Femur (tissue), 1 donor: ENCODE measurements around the gene LIMA1.
A peak's percentile ranks its signal among the peaks of the same experiment; 100 is the strongest.
"Not testable (repeated sequence)": the region's sequence is repeated elsewhere in the genome, so short reads cannot be mapped to it uniquely, and the experiment has no call there.

Experiments used
- DNase-seq: peaks from one replicate; pipeline ENCODE4 v3.0.0-alpha.2; 2017

LIMA1 gene

GRCh38 chr12:50184261-50184660 lies 99.1 kb downstream of the LIMA1 start:
- DNase-seq: no peak

GRCh38 chr12:50182461-50182860 lies 100.9 kb downstream of the LIMA1 start:
- DNase-seq: no peak

- DNase-seq: no peak
Measured at GRCh38 chr12:50181691-50182090, 101.6 kb downstream of the LIMA1 start.

- DNase-seq: no peak
Measured at GRCh38 chr12:50175716-50176026, 107.6 kb downstream of the LIMA1 start.

DNA sequence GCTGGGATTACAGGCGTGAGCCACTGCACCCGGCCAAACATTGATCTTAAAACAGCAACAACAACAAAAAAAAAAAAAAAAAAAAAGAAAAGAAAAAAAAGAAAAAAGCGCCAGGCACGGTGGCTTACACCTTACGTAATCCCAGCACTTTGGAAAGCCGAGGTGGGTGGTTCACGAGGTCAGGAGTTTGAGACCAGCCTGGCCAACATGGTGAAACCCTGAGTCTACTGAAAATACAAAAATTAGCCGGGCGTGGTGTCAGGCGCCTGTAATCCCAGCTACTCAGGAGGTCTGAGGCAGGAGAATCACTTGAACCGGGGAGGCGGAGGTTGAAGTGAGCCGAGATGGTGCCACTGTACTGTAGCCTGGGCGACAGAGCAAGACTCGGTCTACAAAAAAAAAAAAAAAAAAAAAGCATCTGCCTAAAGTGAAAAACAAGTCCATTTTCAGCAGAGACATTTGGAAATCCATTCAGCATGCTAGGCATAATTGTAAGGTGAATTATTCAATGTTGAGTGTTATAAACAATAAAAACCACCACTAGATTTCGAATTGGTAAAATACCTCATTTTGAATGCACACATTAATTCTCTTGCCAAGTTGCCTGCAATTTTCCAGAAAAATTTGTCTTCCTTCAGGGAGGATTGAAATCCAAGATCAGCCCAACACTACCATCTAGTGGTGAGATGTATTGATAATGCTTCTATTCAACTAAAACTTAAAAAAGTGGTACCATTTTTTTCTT lies 108.2 kb downstream of the LIMA1 start:
- no peak for DNase-seq

DNA sequence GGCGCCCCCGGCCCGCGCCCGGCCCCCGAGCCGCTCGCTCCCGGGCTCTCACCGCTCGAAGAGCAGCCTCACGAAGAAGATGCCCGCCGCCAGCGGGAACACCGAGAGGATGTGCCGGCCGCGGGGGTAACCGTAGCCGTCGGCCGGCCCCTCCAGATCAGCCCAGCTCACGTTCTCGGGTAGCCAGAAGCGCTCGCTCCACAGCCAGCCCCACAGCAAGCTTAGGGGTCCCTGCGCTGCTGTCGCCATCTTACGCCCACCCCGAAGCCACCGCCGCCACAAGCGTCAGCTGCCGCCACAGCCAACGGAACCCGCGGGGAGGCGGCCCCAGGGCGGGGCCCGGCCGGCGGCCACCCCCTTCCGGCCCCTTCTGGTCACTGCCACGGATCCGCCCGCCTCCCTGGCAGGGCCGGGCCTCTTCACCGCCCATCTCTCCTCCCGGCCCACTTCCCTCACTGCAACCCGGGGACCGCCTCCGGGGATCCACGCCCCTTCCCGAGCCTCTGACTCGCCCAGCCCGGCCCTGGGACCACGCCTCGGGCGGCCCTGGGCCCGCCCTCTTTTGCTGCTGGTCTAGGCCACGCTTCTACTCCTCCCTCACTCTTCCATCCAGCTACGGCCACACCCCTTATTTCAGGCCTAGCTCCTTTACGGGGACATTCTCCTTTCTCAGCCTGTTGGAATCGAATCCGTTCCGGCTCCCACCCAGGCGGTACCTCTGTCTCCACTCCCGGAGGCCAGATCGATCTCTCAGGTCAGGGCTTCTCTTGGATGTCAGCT lies 116.1 kb downstream of the LIMA1 start, which contains the start of gene CERS5:
TSS of gene CERS5 (minus strand) at position 321 of the 780 bp plus-strand sequence. CDS start at position 249, 72 bp downstream.
- peak; percentile 100 for DNase-seq

GRCh38 chr12:50166799-50167048 lies 116.6 kb downstream of the LIMA1 start:
- peak; percentile 69 for DNase-seq

DNA sequence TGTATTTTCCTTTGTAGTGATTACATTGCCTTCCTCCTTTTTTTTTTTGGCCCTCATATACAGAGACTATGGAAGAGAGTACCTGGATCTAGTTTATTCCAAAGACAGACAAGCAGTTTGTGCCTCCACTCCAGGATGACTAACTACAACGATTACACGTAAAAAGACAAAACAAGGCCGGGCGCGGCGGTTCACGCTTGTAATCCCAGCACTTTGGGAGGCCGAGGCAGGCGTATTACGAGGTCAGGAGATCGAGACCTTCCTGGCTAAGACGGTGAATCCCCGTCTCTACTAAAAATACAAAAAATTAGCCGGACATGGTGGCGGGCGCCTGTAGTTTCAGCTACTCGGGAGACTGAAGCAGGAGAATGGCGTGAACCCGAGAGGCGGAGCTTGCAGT lies 118.4 kb downstream of the LIMA1 start:
- no peak for DNase-seq

DNA sequence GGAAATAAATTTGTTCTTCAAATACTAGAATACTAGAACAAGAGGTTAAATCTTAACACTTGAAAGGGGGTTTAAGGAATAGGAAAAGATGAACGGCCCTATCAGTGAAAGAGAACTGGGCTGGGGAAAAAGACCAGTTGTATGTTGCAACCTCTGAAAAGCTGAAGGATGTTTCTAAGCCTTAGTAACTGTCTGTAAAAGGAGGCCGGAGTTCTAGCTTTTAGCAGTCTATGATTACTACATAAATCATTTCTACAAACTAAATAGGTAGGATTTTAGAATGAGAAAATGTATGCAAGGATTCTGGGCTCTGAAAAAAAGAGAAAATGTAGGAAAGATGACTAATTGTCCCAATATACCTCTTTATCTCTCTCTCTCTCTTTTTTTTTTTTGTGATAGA lies 121.1 kb downstream of the LIMA1 start:
- no peak for DNase-seq

DNA sequence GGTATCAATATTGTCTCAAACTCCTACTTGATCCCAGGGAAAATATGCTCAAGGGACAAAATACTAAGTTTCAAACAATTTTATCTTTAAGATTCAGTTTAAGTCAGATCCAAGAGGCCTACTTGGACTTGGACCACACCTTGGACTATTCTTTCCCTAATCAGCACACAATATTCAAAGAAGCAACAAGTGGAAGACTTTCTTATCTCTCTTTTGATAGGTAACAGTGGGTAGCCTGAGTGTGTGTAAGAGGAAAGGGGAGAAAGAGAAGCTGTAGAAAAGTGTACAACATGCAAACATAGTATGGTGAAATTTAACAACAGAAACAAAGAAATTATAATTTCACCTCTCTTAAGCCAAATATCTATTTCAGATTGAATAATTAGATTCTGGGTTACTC lies 122.7 kb downstream of the LIMA1 start:
- no peak for DNase-seq

GRCh38 chr12:50157259-50157658 lies 126.1 kb downstream of the LIMA1 start:
- DNase-seq: no peak

GRCh38 chr12:50156641-50157040 lies 126.7 kb downstream of the LIMA1 start:
- DNase-seq: no peak

- not testable (repeated sequence) for DNase-seq
Measured at GRCh38 chr12:50154947-50155346, 128.4 kb downstream of the LIMA1 start.

- DNase-seq: no peak
Measured at GRCh38 chr12:50151047-50151687, 132.2 kb downstream of the LIMA1 start.

GRCh38 chr12:50149311-50149710 lies 134.0 kb downstream of the LIMA1 start:
- DNase-seq: no peak

DNA sequence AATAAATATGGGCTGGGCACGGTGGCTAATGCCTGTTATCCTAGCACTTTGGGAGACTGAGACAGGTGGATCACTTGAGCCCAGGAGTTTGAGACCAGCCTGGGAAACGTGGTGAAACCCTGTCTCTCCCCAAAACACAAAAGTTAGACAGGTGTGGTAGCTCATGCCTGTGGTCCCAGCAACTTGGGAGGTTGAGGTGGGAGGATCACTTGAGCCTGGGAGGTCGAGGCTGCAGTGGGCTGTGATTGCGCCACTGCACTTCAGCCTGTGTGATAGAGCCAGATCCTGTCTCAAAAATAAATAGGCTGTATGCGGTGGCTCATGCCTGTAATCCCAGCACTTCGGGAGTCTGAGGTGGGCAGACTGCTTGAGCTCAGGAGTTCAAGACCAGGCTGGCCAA lies 135.3 kb downstream of the LIMA1 start:
- not testable (repeated sequence) for DNase-seq

GRCh38 chr12:50147281-50147680 lies 136.0 kb downstream of the LIMA1 start:
- DNase-seq: no peak

- no peak for DNase-seq
Measured at GRCh38 chr12:50145439-50145838, 137.9 kb downstream of the LIMA1 start.

DNA sequence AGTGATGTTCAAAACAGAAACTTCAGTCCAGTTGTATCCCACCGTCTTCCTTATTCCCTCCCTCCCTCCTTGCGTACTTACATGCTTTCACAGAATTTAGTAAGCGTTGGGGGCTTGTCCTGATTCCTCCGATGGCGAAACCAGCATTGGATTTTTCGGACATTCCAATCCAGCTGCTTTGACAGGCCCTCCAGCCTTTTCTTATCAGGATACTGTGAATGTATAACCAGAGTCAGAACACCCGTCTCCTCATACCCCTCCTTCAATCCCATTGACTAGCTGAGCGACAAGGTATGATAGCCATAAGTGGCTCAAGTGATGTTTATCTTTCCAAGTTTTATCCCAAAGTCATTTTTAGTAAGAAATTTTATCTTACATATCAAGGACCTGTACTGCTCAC lies 140.3 kb downstream of the LIMA1 start:
- no peak for DNase-seq

- DNase-seq: no peak
Measured at GRCh38 chr12:50132505-50133135, 150.7 kb downstream of the LIMA1 start.

- no peak for DNase-seq
Measured at GRCh38 chr12:50129290-50129689, 154.0 kb downstream of the LIMA1 start.

- DNase-seq: no peak
Measured at GRCh38 chr12:50127546-50127945, 155.8 kb downstream of the LIMA1 start.
